ENCODE data around the gene HOXB5. TPM values are rescaled to one million over a fixed set of nuclear protein-coding genes. Genes with fewer than 3 reads are reported as not detected.

The HOXB5 gene
- total and polyA plus RNA-seq, 3 donors from 2014 or later, result 0.50 to 1.7 (median 0.71) TPM

- WGBS, 2 donors, result 37 to 39% methylated on average over 8 of the region's 8 CpGs
- Histone ChIP-seq H3K4me1 (no peaks in the 10 kb centered on the region), H3K27me3 (no peaks in the 10 kb centered on the region), H3K4me3 (no peak overlapping the region), H3K9me3 (no peaks in the 10 kb centered on the region), H3K36me3 (ENCODE audit: low read depth, missing control alignments) (no peaks in the 10 kb centered on the region), H3K27ac (no peak overlapping the region)
- intact Hi-C loops (cut with DNase I; ENCODE audit: low total_unique reads), result no loop called here
- no peak for TF ChIP-seq CTCF (IDR thresholded peaks at IDR 0.05)
- no peak for TF ChIP-seq POLR2A (IDR thresholded peaks at IDR 0.05)
- DNase-seq, result no peak
Observed at GRCh38 chr17:48574505-48575065, 19.0 kb downstream of the HOXB5 start.

GRCh38 chr17:48571826-48572417 lies 21.7 kb downstream of the HOXB5 start:
- H3K36me3 ChIP-seq (ENCODE audit: low read depth, missing control alignments), result no peaks in the 10 kb centered on the region
- H3K27me3 ChIP-seq, result no peaks in the 10 kb centered on the region
- no peak for TF ChIP-seq POLR2A (IDR thresholded peaks at IDR 0.05)
- TF ChIP-seq CTCF (IDR thresholded peaks at IDR 0.05), result no peak
- DNase-seq, result no peak
- no peak overlapping the region for H3K27ac ChIP-seq
- WGBS, 2 donors, result 86 to 92% methylated on average over 1 of the region's 1 CpG
- no peaks in the 10 kb centered on the region for H3K4me1 ChIP-seq
- intact Hi-C loops (cut with DNase I; ENCODE audit: low total_unique reads), result no loop called here
- H3K4me3 ChIP-seq, result no peak overlapping the region
- no peaks in the 10 kb centered on the region for H3K9me3 ChIP-seq

- intact Hi-C loops (cut with DNase I; ENCODE audit: low total_unique reads), result no loop called here
- H3K4me1 ChIP-seq, result no peaks in the 10 kb centered on the region
- H3K4me3 ChIP-seq, result no peak overlapping the region
- no peaks in the 10 kb centered on the region for H3K9me3 ChIP-seq
- H3K27ac ChIP-seq, result no peak overlapping the region
- no peaks in the 10 kb centered on the region for H3K36me3 ChIP-seq (ENCODE audit: low read depth, missing control alignments)
- no peak for TF ChIP-seq CTCF (IDR thresholded peaks at IDR 0.05)
- no peak for TF ChIP-seq POLR2A (IDR thresholded peaks at IDR 0.05)
- H3K27me3 ChIP-seq, result no peaks in the 10 kb centered on the region
- DNase-seq, result no peak
- 34 to 51% methylated on average over 26 of the region's 26 CpGs for WGBS, 2 donors
Observed at GRCh38 chr17:48571024-48571818, 22.4 kb downstream of the HOXB5 start.

- DNase-seq, result no peak
- intact Hi-C loops (cut with DNase I; ENCODE audit: low total_unique reads), result no loop called here
- TF ChIP-seq CTCF (IDR thresholded peaks at IDR 0.05) (no peak), POLR2A (IDR thresholded peaks at IDR 0.05) (no peak)
- Histone ChIP-seq H3K9me3 (no peaks in the 10 kb centered on the region), H3K27ac (no peak overlapping the region), H3K27me3 (no peaks in the 10 kb centered on the region), H3K36me3 (ENCODE audit: low read depth, missing control alignments) (no peaks in the 10 kb centered on the region), H3K4me3 (no peak overlapping the region), H3K4me1 (no peaks in the 10 kb centered on the region)
- 18 to 44% methylated on average over 19 of the region's 19 CpGs for WGBS, 2 donors
Observed at GRCh38 chr17:48570325-48571023, 23.1 kb downstream of the HOXB5 start.

Measured in testis (tissue), 3 donors.